ENCODE results near the gene DNAJC10.
"Not testable (repeated sequence)": the region's sequence is repeated elsewhere in the genome, so short reads cannot be mapped to it uniquely, and the experiment has no call there.

Gene DNAJC10

DNA sequence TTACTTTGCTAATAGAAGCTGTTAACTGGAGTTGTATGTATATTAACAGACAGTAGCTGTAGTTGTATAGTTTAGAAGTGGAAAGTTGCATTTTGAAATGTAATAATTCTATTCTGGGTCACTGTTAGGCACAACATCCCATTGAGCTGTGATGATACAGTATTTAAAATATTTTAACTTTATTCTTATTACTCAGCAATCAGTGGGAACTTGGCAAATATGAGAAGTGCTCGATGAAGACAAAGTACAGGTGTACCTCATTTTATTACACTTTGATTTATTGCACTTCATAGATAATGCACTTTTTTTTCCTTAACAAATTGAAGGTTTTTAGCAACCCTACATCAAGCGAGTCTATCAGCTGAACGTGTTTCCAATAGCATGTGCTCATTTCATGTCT lies 8.6 kb downstream of the DNAJC10 start:
- no peak for FAIRE-seq
- no peak for DNase-seq (ENCODE audit: insufficient read length, low spot score)

- no peak for DNase-seq (ENCODE audit: insufficient read length, low spot score)
- no peak for FAIRE-seq
These were observed 10.4 kb downstream of the DNAJC10 start for GRCh38 chr2:182726473-182726872.

DNA sequence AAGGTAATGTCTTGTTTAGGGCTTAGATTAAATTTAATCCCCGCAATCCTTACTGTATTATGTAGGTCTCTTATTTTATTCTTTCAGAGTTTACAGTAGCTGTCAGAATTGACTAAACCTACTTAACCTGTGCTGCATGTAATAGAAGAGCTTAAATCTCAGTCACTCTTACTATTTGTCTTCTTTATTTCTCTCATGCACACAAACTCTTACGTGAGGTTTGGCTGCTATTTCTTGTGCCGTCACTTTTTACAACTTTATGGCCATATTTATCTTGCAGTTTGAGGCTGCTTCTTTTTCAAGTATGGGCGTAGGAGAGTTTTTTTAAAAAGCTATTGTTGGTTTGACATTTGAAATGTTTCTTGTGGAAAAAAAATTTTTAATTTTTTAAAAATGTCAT lies 12.0 kb downstream of the DNAJC10 start:
- DNase-seq (ENCODE audit: insufficient read length, low spot score) (no peak), FAIRE-seq (no peak)

DNA sequence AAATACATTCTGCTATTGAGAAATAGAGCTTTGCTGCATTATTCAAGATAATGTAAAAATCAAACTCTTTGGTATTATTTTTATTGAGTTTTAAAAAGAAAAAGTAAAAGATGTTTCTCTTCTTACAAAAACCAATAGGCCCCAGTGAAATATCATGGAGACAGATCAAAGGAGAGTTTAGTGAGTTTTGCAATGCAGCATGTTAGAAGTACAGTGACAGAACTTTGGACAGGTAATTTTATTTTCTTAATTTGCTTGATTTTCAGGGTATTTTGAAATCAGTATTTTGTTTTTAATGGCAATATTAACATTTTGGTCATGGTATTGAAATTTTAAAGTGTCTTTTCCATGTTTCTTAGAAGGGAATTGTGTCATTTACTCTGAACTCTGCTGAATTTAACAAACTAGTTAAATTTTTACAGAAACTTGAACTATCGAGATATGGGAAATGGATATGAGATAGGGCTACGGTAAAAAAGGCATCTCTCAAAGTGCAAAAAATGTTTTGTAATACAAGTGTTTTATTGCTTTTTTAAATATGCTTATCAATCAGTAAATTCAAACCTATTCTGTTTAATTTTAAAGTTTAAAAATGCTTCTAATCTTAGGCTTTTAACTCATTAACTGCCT lies 13.8 kb downstream of the DNAJC10 start:
- FAIRE-seq (no peak), DNase-seq (ENCODE audit: insufficient read length, low spot score) (no peak)

- DNase-seq (ENCODE audit: insufficient read length, low spot score) (no peak), FAIRE-seq (no peak)
These were observed 14.4 kb downstream of the DNAJC10 start for GRCh38 chr2:182730486-182730885.

DNA sequence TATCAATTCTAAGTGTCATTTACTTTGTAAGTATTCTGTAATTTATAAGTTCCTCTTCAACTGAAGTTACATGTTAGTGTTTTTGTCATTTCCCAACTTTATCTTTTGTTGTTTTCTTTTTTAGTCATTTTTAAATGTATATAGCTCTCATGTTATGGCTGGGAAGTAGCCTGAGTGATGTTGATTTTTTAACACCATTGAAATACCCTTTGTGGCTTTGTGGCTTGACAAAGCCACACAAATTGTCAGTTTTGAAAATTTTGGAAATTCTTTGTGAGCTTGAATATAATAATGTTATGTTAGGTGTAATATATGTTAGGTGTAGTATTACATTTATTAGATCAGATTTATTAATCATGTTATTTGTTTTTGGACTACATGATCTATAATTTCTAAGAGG lies 16.7 kb downstream of the DNAJC10 start:
- no peak for FAIRE-seq
- DNase-seq (ENCODE audit: insufficient read length, low spot score), result no peak

GRCh38 chr2:182733572-182733971 lies 17.5 kb downstream of the DNAJC10 start:
- DNase-seq (ENCODE audit: insufficient read length, low spot score) (no peak), FAIRE-seq (no peak)

GRCh38 chr2:182736856-182737255 lies 20.8 kb downstream of the DNAJC10 start:
- FAIRE-seq; DNase-seq (ENCODE audit: insufficient read length, low spot score): not testable (repeated sequence)

DNA sequence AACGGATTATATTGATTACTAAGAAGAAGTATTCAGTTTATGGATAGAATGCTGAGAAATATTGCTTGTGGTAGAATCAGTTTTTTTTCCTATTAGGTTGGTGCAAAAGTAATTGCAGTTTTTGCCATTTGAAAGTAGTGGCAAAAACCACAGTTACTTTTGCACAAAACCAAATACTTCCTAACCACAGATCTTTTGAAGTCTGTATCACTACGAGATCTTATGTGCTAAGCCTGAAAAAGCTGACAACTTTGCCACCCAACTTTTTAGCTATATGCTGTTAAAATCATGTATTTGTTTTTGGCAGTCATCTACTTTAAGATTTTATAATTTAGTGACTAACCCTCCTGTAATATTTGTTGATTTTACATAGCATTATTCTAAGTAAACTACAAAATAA lies 24.6 kb downstream of the DNAJC10 start:
- FAIRE-seq (no peak), DNase-seq (ENCODE audit: insufficient read length, low spot score) (no peak)

- FAIRE-seq (no peak), DNase-seq (ENCODE audit: insufficient read length, low spot score) (no peak)
These were observed 25.6 kb downstream of the DNAJC10 start for GRCh38 chr2:182741620-182742019.

DNA sequence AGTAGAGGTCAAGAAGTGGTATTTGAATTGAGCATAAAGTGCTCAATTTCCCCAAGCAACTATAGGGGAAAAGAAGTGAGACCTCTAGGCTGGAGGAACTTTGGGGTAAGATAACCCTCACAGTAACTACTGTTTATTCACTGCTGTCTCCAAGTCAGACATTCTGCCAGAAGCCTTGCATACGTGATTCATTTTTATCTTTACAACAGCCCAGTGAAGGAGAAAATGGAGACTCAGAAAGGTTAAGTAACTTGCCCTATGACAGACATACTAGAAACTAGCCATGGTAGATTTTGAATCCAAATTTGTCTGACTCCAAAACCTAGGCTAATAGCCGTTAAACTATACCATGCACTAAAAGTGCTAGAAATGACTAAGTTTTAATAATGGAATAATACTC lies 28.4 kb downstream of the DNAJC10 start:
- FAIRE-seq, result no peak
- DNase-seq (ENCODE audit: insufficient read length, low spot score), result no peak

DNA sequence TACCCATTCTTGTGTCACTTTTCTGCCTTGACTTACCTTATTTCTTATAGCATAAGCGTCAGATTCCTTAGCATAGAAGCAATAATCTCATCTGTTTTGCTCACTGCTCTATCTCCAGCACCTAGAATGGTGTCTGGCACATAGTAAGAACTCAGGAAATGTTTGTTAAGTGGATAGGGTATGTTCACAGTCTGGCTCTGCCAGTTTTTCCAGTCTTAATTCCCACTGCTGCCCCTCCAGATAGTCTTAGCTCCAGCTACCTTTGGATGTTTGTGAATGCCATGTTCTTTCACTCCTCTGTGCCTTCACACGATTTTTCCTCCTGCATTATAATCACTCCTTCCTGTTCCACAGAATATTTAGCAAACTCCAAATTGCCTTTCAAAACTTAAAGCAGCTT lies 29.0 kb downstream of the DNAJC10 start:
- DNase-seq (ENCODE audit: insufficient read length, low spot score) (no peak), FAIRE-seq (no peak)

DNA sequence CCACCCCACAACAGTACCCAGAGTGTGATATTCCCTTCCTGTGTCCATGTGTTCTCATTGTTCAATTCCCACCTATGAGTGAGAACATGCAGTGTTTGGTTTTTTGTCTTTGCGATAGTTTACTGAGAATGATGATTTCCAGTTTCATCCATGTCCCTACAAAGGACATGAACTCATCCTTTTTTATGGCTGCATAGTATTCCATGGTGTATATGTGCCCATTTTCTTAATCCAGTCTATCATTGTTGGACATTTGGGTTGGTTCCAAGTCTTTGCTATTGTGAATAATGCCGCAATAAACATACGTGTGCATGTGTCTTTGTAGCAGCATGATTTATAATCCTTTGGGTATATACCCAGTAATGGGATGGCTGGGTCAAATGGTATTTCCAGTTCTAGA lies 29.8 kb downstream of the DNAJC10 start:
- FAIRE-seq; DNase-seq (ENCODE audit: insufficient read length, low spot score): not testable (repeated sequence)

GRCh38 chr2:182754231-182754630 lies 38.2 kb downstream of the DNAJC10 start:
- FAIRE-seq (no peak), DNase-seq (ENCODE audit: insufficient read length, low spot score) (no peak)

GRCh38 chr2:182758379-182758778 lies 42.3 kb downstream of the DNAJC10 start:
- no peak for DNase-seq (ENCODE audit: insufficient read length, low spot score)
- FAIRE-seq, result no peak

DNA sequence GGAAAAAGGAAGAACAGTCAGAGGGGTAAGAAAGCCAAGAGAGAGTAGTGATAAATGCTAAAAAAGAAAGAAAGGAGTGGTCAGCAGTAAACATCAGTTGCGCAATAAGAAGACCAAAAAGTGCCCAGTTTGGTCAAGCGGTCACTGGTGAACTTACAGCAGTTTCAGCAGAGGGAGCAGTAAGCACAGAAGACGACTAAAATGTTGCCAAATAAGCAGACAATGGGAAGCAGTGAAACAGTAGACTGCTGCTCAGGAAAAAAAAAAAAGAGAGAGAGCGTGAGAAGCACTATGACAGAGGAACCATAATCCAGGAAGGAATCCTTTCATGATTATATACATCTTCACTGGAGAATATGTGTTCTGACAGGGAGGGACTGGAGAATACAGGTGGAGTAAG lies 45.8 kb downstream of the DNAJC10 start:
- FAIRE-seq, result no peak

DNA sequence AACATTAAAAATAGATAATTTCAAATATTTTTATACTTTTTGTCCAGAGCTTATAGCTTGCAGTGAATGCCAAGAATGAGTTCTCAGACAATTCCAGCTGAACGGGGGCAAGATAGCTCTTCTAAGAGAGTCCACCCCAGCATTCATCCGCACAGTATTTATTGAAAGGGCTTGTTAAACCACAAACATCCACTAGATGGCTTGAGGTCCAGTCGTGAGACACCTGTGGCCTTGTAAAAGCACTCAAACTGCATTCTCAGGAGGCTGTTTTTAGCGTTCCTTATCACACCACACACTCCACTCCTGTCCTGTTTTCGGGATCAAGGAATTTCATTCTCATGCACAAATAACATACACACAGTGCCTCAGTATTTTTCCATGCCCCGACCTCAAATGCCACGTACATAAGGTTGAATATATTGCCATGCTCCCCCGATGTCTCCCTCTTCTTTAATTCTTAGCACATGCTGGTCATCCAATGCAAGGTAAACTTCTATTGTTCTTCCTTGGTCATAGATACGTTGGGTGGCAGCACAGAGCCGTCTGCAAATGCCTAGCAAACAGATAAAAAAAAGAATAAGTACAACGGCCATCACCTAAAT lies 47.4 kb downstream of the DNAJC10 start:
- DNase-seq (ENCODE audit: insufficient read length, low spot score) (peak; percentile 5), FAIRE-seq (no peak)

More for the DNA sequence above, 45.8 kb downstream of the DNAJC10 start:
- DNase-seq (ENCODE audit: insufficient read length, low spot score), result no peak

DNA sequence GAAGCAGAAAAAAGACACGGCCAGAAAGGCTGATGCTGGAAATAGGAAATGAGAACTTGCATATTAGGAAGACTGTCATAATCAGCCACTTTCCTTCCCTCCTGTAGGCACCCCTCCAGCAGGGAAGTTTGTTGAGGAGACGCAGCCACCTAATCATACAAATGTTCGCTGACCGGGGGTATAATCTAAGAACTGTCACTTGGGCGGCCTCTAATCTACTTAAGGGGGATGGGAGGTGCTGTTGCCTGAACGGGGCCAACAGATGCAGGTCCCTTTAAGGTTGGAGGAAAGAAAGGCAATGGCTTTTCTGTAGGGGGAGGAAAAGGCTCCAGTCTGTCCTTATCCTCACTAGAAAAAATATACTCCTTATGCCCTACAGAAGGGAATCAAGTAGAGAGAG lies 50.6 kb downstream of the DNAJC10 start:
- FAIRE-seq (no peak), DNase-seq (ENCODE audit: insufficient read length, low spot score) (no peak)

- FAIRE-seq (no peak), DNase-seq (ENCODE audit: insufficient read length, low spot score) (peak; percentile 8)
These were observed 51.5 kb downstream of the DNAJC10 start for GRCh38 chr2:182767578-182767977.

- not testable (repeated sequence) for DNase-seq (ENCODE audit: insufficient read length, low spot score); FAIRE-seq
These were observed 52.9 kb downstream of the DNAJC10 start for GRCh38 chr2:182768950-182769349.

- no peak for FAIRE-seq
- no peak for DNase-seq (ENCODE audit: insufficient read length, low spot score)
These were observed 63.3 kb downstream of the DNAJC10 start for GRCh38 chr2:182779323-182779722.

GRCh38 chr2:182781099-182781498 lies 65.0 kb downstream of the DNAJC10 start:
- not testable (repeated sequence) for FAIRE-seq; DNase-seq (ENCODE audit: insufficient read length, low spot score)

DNA sequence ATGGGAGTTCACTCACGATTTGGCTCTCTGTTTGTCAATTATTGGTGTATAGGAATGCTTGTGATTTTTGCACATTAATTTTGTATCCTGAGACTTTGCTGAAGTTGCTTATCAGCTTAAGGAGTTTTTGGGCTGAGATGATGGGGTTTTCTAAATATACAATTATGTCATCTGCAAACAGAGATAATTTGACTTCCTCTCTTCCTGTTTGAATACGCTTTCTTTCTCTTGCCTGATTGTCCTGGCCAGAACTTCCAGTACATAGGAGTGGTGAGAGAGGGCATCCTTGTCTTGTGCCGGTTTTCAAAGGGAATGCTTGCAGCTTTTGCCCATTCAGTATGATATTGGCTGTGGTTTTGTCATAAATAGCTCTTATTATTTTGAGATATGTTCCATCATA lies 66.6 kb downstream of the DNAJC10 start:
- not testable (repeated sequence) for DNase-seq (ENCODE audit: insufficient read length, low spot score); FAIRE-seq
